WERI-Rb-1 (cell line): ENCODE data around the gene DENND1B.

Experiments
- DNase-seq: peaks from one replicate; pipeline ENCODE4 v3.0.0-alpha.2; 2020
- H3K27ac ChIP-seq: fragments of 250-450 bp; sonication (Bioruptor Pico); 2 replicates; pipeline ENCODE4 v1.5.1; 2020; ENCODE audit warnings: mild to moderate bottlenecking, moderate library complexity
- H3K27me3 ChIP-seq: fragments of 250-450 bp; sonication (Bioruptor Pico); 2 replicates; pipeline ENCODE4 v1.5.1; 2021; ENCODE audit warnings: mild to moderate bottlenecking, low read depth, moderate library complexity; ENCODE audit not compliant: insufficient read depth, severe bottlenecking
- H3K36me3 ChIP-seq: fragments of 250-450 bp; sonication (Bioruptor Pico); 2 replicates; pipeline ENCODE4 v1.5.1; 2020; ENCODE audit warnings: mild to moderate bottlenecking, moderate library complexity
- H3K4me3 ChIP-seq: 2 replicates; pipeline ENCODE4 v1.5.1; 2011; ENCODE audit warnings: low read depth, mild to moderate bottlenecking, control low read depth, low read length
- H3K9me3 ChIP-seq: fragments of 250-450 bp; sonication (Bioruptor Pico); 2 replicates; pipeline ENCODE4 v1.5.1; 2021; ENCODE audit warnings: mild to moderate bottlenecking, moderate library complexity; ENCODE audit not compliant: severe bottlenecking
- CTCF ChIP-seq: IDR thresholded peaks from 2 replicates; pipeline ENCODE4 v1.5.1; 2011; ENCODE audit warnings: low read depth, mild to moderate bottlenecking, control low read depth, inconsistent platforms, low read length

Gene DENND1B

GRCh38 chr1:197673292-197673691, 102.0 kb downstream of the DENND1B start:
- no peak for DNase-seq
- Histone ChIP-seq H3K9me3 (no peaks in the 10 kb centered on the region), H3K27ac (peak overlapping the region; percentile 86), H3K27me3 (no peaks in the 10 kb centered on the region), H3K36me3 (no peaks in the 10 kb centered on the region), H3K4me3 (peak overlapping the region; percentile 8; the same call in 1 of the 2 replicates)
- TF ChIP-seq CTCF = no peak

GRCh38 chr1:197672347-197672746, 102.9 kb downstream of the DENND1B start:
- DNase-seq = no peak
- H3K27ac ChIP-seq = no peak overlapping the region
- H3K36me3 ChIP-seq = no peaks in the 10 kb centered on the region
- no peaks in the 10 kb centered on the region for H3K27me3 ChIP-seq
- no peak for TF ChIP-seq CTCF
- H3K4me3 ChIP-seq = no peak overlapping the region
- H3K9me3 ChIP-seq = no peaks in the 10 kb centered on the region

- TF ChIP-seq CTCF = no peak
- Histone ChIP-seq H3K36me3 (no peaks in the 10 kb centered on the region), H3K9me3 (no peaks in the 10 kb centered on the region), H3K4me3 (no peak overlapping the region), H3K27ac (no peak overlapping the region), H3K27me3 (no peaks in the 10 kb centered on the region)
- DNase-seq = no peak
Measured at GRCh38 chr1:197671920-197672319, 103.4 kb downstream of the DENND1B start.

GRCh38 chr1:197671140-197671539, 104.1 kb downstream of the DENND1B start:
- no peak overlapping the region for H3K27ac ChIP-seq
- no peaks in the 10 kb centered on the region for H3K36me3 ChIP-seq
- no peak overlapping the region for H3K4me3 ChIP-seq
- TF ChIP-seq CTCF = no peak
- H3K27me3 ChIP-seq = no peaks in the 10 kb centered on the region
- no peak for DNase-seq
- H3K9me3 ChIP-seq = no peaks in the 10 kb centered on the region

- Histone ChIP-seq H3K36me3 (no peaks in the 10 kb centered on the region), H3K27ac (no peak overlapping the region), H3K27me3 (no peaks in the 10 kb centered on the region), H3K9me3 (no peaks in the 10 kb centered on the region), H3K4me3 (no peak overlapping the region)
- TF ChIP-seq CTCF = no peak
- DNase-seq = no peak
Measured at GRCh38 chr1:197666769-197667285, 108.5 kb downstream of the DENND1B start.

GRCh38 chr1:197664391-197664790, 110.9 kb downstream of the DENND1B start:
- H3K4me3 ChIP-seq = no peak overlapping the region
- H3K27ac ChIP-seq = no peak overlapping the region
- DNase-seq = no peak
- no peaks in the 10 kb centered on the region for H3K9me3 ChIP-seq
- no peak for TF ChIP-seq CTCF
- H3K27me3 ChIP-seq = no peaks in the 10 kb centered on the region
- H3K36me3 ChIP-seq = no peaks in the 10 kb centered on the region
